T47D (cell line): Measurements from ENCODE around the gene FMO2.

Experiments used
- DNase-seq, 2 experiments: peaks; one replicate each; pipeline versions ENCODE4 v3.0.0 to v3.0.0-alpha.2; 2011 to 2012; ENCODE audit warnings: low read depth in 1 of 2, low spot score in 1 of 2
- JUND ChIP-seq: IDR thresholded peaks from 2 replicates; pipeline ENCODE4 v1.6.1; 2012; ENCODE audit warnings: low read depth
- in situ Hi-C: cut with HindIII; loops from 2 replicates; pipeline ENCODE4 v1.10.0; 2016; ENCODE audit warnings: low sequenced_read_pairs, low pct_unique_long_range_greater_than_20kb

Gene FMO2

GRCh38 chr1:171188388-171189266, 3.5 kb downstream of the FMO2 start:
- TF ChIP-seq JUND: no peak
- DNase-seq: peak; percentile 37 to 78
- in situ Hi-C loops: no loop called here

- in situ Hi-C loops: no loop called here
- no peak for DNase-seq
Measured at GRCh38 chr1:171191992-171192391, 6.9 kb downstream of the FMO2 start.

GRCh38 chr1:171195767-171196166, 10.7 kb downstream of the FMO2 start:
- no peak for TF ChIP-seq JUND
- DNase-seq: no peak
- in situ Hi-C loops: no loop called here

More at GRCh38 chr1:171191992-171192391, 6.9 kb downstream of the FMO2 start:
- no peak for TF ChIP-seq JUND

- in situ Hi-C loops: no loop called here
- no peak for DNase-seq
- no peak for TF ChIP-seq JUND
Measured at GRCh38 chr1:171196351-171196750, 11.3 kb downstream of the FMO2 start.

- TF ChIP-seq JUND: no peak
- in situ Hi-C loops: no loop called here
Measured at GRCh38 chr1:171198081-171198480, 13.0 kb downstream of the FMO2 start.

GRCh38 chr1:171204296-171204695, 19.2 kb downstream of the FMO2 start:
- TF ChIP-seq JUND: no peak
- DNase-seq: no peak
- in situ Hi-C loops: no loop called here

More at GRCh38 chr1:171198081-171198480, 13.0 kb downstream of the FMO2 start:
- DNase-seq: no peak

GRCh38 chr1:171206204-171206977, 21.3 kb downstream of the FMO2 start:
- in situ Hi-C loops: no loop called here
- DNase-seq: no peak
- no peak for TF ChIP-seq JUND

- no peak for TF ChIP-seq JUND
- in situ Hi-C loops: no loop called here
- DNase-seq: no peak
Measured at GRCh38 chr1:171206978-171207355, 21.9 kb downstream of the FMO2 start.

GRCh38 chr1:171207377-171207776, 22.3 kb downstream of the FMO2 start:
- TF ChIP-seq JUND: no peak
- DNase-seq: no peak
- in situ Hi-C loops: no loop called here

- peak in 1 of 2 experiments; percentile 62 for DNase-seq
- TF ChIP-seq JUND: no peak
- in situ Hi-C loops: no loop called here
Measured at GRCh38 chr1:171210355-171210754, 25.3 kb downstream of the FMO2 start.

- in situ Hi-C loops: no loop called here
- no peak for DNase-seq
- TF ChIP-seq JUND: no peak
Measured at GRCh38 chr1:171212607-171213351, 27.7 kb downstream of the FMO2 start.
